SK-N-SH treated with all-trans-retinoic acid at 6 μM for 48 hours (cell line): ENCODE measurements around the gene GPR132.

Experiments used
- ATAC-seq: fragments of 200-7000 bp; cut with Tn5 transposase; 3 replicates; pipeline ENCODE4 v1.9.1; 2020; ENCODE audit warnings: mild to moderate bottlenecking, moderate library complexity
- ARNTL ChIP-seq: fragments of 450-650 bp; formaldehyde crosslinking; IDR thresholded peaks from 2 replicates; pipeline ENCODE4 v1.5.0; 2020; ENCODE audit warnings: low read depth, mild to moderate bottlenecking, moderate library complexity, borderline replicate concordance
- BACH2 ChIP-seq: fragments of 250-450 bp; sonication (Bioruptor Pico); IDR thresholded peaks from 2 replicates; pipeline ENCODE4 v1.9.0; 2021; ENCODE audit warnings: mild to moderate bottlenecking, borderline replicate concordance
- CREB5 ChIP-seq: fragments of 250-450 bp; sonication (Bioruptor Pico); IDR thresholded peaks from 2 replicates; pipeline ENCODE4 v1.5.1; 2020; ENCODE audit warnings: low read depth, mild to moderate bottlenecking, moderate library complexity
- CSDC2 ChIP-seq: fragments of 250-450 bp; sonication (Bioruptor Pico); IDR thresholded peaks from 2 replicates; pipeline ENCODE4 v1.5.0; 2020; ENCODE audit warnings: mild to moderate bottlenecking, moderate library complexity
- ESRRG ChIP-seq: fragments of 250-450 bp; sonication (Bioruptor Pico); IDR thresholded peaks from 2 replicates; pipeline ENCODE4 v1.6.1; 2021; ENCODE audit warnings: mild to moderate bottlenecking
- GLIS3 ChIP-seq: fragments of 250-450 bp; sonication (Bioruptor Pico); IDR thresholded peaks from 2 replicates; pipeline ENCODE4 v1.5.0; 2020; ENCODE audit warnings: mild to moderate bottlenecking, moderate library complexity
- ISL1 ChIP-seq: fragments of 250-450 bp; sonication (Bioruptor Pico); IDR thresholded peaks from 2 replicates; pipeline ENCODE4 v2.1.2; 2022; ENCODE audit warnings: mild to moderate bottlenecking, moderate library complexity
- OSR1 ChIP-seq: fragments of 250-450 bp; sonication (Bioruptor Pico); IDR thresholded peaks from 2 replicates; pipeline ENCODE4 v1.8.0; 2022; ENCODE audit warnings: moderate library complexity, mild to moderate bottlenecking, inconsistent platforms
- PATZ1 ChIP-seq: fragments of 250-450 bp; sonication (Bioruptor Pico); IDR thresholded peaks from 2 replicates; pipeline ENCODE4 v1.8.0; 2020; ENCODE audit warnings: mild to moderate bottlenecking, moderate library complexity, borderline replicate concordance
- POU6F1 ChIP-seq: fragments of 250-450 bp; sonication (Bioruptor Pico); IDR thresholded peaks from 2 replicates; pipeline ENCODE4 v1.8.0; 2021; ENCODE audit warnings: low read depth, mild to moderate bottlenecking, moderate library complexity, borderline replicate concordance
- PPARA ChIP-seq: fragments of 250-450 bp; sonication (Bioruptor Pico); IDR thresholded peaks from 2 replicates; pipeline ENCODE4 v1.5.0; 2020; ENCODE audit warnings: mild to moderate bottlenecking, borderline replicate concordance
- RARB ChIP-seq: fragments of 250-450 bp; sonication (Bioruptor Pico); IDR thresholded peaks from 2 replicates; pipeline ENCODE4 v1.8.0; 2021; ENCODE audit warnings: mild to moderate bottlenecking, moderate library complexity
- TCF4 ChIP-seq: fragments of 250-450 bp; sonication (Bioruptor Pico); IDR thresholded peaks from 2 replicates; pipeline ENCODE4 v1.8.0; 2021; ENCODE audit warnings: mild to moderate bottlenecking, moderate library complexity, borderline replicate concordance
- TOX ChIP-seq: fragments of 250-450 bp; sonication (Bioruptor Pico); IDR thresholded peaks from 2 replicates; pipeline ENCODE4 v1.8.0; 2021; ENCODE audit warnings: mild to moderate bottlenecking, moderate library complexity, borderline replicate concordance
- TSHZ2 ChIP-seq: fragments of 250-450 bp; sonication (Bioruptor Pico); IDR thresholded peaks from 2 replicates; pipeline ENCODE4 v1.5.0; 2020; ENCODE audit warnings: mild to moderate bottlenecking, moderate library complexity
- ZC3H10 ChIP-seq: fragments of 250-450 bp; sonication (Bioruptor Pico); IDR thresholded peaks from 2 replicates; pipeline ENCODE4 v1.5.1; 2021; ENCODE audit warnings: mild to moderate bottlenecking, moderate library complexity
- ZFP3 ChIP-seq: fragments of 250-450 bp; sonication (Bioruptor Pico); IDR thresholded peaks from 2 replicates; pipeline ENCODE4 v1.5.0; 2020; ENCODE audit warnings: mild to moderate bottlenecking, moderate library complexity
- ZNF565 ChIP-seq: fragments of 450-650 bp; formaldehyde crosslinking; conservative IDR thresholded peaks from 2 replicates; pipeline ENCODE4 v1.5.0; 2020; ENCODE audit warnings: low read depth, mild to moderate bottlenecking, moderate library complexity
- ZNF70 ChIP-seq: fragments of 450-650 bp; formaldehyde crosslinking; IDR thresholded peaks from 2 replicates; pipeline ENCODE4 v1.5.0; 2020; ENCODE audit warnings: mild to moderate bottlenecking, moderate library complexity
- ZNF8 ChIP-seq: fragments of 450-650 bp; formaldehyde crosslinking; IDR thresholded peaks from 2 replicates; pipeline ENCODE4 v1.5.0; 2020; ENCODE audit warnings: mild to moderate bottlenecking, moderate library complexity

Gene GPR132

GRCh38 chr14:105010106-105010505 lies 55.1 kb downstream of the GPR132 start:
- TF ChIP-seq BACH2 (CRISPR knock-in tag) (no peak), ZFP3 (CRISPR knock-in tag) (no peak), ESRRG (no peak), ARNTL (CRISPR knock-in tag) (no peak)
- ATAC-seq = no peak

GRCh38 chr14:105007593-105008264 lies 57.5 kb downstream of the GPR132 start:
- TF ChIP-seq ZC3H10 (CRISPR knock-in tag) (no peak), ARNTL (CRISPR knock-in tag) (no peak), GLIS3 (no peak), ISL1 (CRISPR knock-in tag) (no peak), PPARA (CRISPR knock-in tag) (no peak), CREB5 (CRISPR knock-in tag) (no peak), ESRRG (no peak), RARB (CRISPR knock-in tag) (no peak), POU6F1 (CRISPR knock-in tag) (no peak), BACH2 (CRISPR knock-in tag) (no peak), TCF4 (CRISPR knock-in tag) (no peak), CSDC2 (no peak), PATZ1 (no peak), ZNF565 (CRISPR knock-in tag) (no peak), OSR1 (CRISPR knock-in tag) (no peak), TOX (CRISPR knock-in tag) (no peak), ZNF70 (no peak)
- no peak for ATAC-seq

GRCh38 chr14:105006831-105007592 lies 58.2 kb downstream of the GPR132 start:
- no peak for ATAC-seq

More at GRCh38 chr14:105006831-105007592, 58.2 kb downstream of the GPR132 start:
- TF ChIP-seq ZC3H10 (CRISPR knock-in tag) (no peak), ISL1 (CRISPR knock-in tag) (no peak), POU6F1 (CRISPR knock-in tag) (no peak), TOX (CRISPR knock-in tag) (no peak), ARNTL (CRISPR knock-in tag) (no peak), ZNF8 (CRISPR knock-in tag) (no peak), TSHZ2 (no peak), ESRRG (no peak), PPARA (CRISPR knock-in tag) (no peak), BACH2 (CRISPR knock-in tag) (no peak), OSR1 (CRISPR knock-in tag) (no peak), ZFP3 (CRISPR knock-in tag) (no peak), GLIS3 (no peak)
